Stimulated activated memory B cell treated with anti-CD40 and anti-IgM and Interleukin-4, amounts not matched to agents 10 μg/mL and 1 μg/mL and 100 μg/mL, for 72 hours (primary cell): Measurements from ENCODE around the gene ADIRF.
"Not testable (repeated sequence)": the region's sequence is repeated elsewhere in the genome, so short reads cannot be mapped to it uniquely, and the experiment has no call there.

Experiments
- ATAC-seq: fragments of 150-1000 bp; cut with Tn5 transposase; 2 replicates; pipeline ENCODE4 v1.10.0; 2021
- H3K27ac Mint-ChIP-seq: one replicate; pipeline ENCODE4 v1.8.0; 2022; ENCODE audit warnings: mild to moderate bottlenecking, mixed read lengths
- H3K27me3 Mint-ChIP-seq: one replicate; pipeline ENCODE4 v1.8.0; 2022; ENCODE audit warnings: mixed read lengths
- H3K36me3 Mint-ChIP-seq: one replicate; pipeline ENCODE4 v1.8.0; 2022; ENCODE audit warnings: mixed read lengths
- H3K4me1 Mint-ChIP-seq: one replicate; pipeline ENCODE4 v1.8.0; 2022; ENCODE audit warnings: mixed read lengths
- H3K4me3 Mint-ChIP-seq: one replicate; pipeline ENCODE4 v1.8.0; 2022; ENCODE audit warnings: mild to moderate bottlenecking, moderate library complexity, mixed read lengths
- H3K9me3 Mint-ChIP-seq: one replicate; pipeline ENCODE4 v1.8.0; 2022; ENCODE audit warnings: mixed read lengths

Gene ADIRF

DNA sequence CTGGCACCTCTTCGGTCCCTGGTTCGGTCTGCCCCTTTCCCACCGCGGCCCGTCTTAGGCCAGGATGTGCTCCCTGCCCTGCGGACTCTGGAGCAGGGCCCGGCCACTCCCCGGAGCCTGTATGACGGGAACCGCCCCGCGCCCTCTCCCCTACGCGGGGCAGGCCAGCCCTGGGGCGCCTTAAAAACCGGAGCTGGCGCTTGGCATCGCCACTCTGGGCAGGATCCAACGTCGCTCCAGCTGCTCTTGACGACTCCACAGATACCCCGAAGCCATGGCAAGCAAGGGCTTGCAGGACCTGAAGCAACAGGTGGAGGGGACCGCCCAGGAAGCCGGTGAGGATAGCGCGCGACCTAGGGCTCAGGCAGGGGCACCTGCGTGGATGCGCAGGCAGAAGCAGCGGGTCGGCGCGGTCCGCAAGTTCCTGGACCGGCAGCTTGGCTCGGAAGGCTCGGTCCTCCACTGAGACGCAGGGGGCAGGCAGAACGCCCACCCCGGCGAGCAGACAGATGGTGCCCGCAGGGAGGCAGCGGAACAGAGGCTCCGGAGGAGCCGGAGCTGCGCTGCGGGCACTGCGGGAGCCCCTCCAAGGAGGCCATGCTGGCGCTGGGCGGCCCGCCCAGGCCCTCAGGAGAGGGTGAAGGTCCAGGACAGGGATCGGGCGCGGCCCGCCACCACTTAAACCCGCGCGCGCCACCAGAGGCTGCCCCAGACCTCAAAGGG lies at the start of gene ADIRF:
Gene ADIRF, plus strand, starts transcription at position 212 of the 723 bp plus-strand sequence. Its CDS starts 63 bp downstream, at position 275.
- H3K27ac Mint-ChIP-seq, result no peak within 1 kb of the TSS

DNA sequence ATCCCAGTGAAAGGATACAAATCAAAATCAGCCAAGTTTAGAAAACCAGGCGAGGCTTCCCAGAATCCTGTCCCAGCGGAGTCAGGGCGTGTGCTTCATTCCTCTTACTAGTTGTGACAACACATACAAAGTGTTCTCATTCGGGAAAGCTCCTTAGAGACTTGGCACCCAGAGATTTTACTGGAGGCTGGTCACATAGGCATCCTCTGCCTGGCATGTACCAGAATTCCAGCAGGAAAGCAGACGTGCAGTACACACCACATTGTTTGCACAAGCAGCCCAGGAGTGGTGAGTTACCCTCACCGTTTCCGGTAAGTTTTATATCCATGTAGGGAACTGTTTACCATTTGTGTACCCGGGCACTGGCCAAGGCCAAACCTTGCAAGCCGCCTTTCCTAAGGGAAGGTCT lies 45.7 kb upstream of the ADIRF start:
- H3K4me1 Mint-ChIP-seq, result no peaks in the 10 kb centered on the region
- no peaks in the 10 kb centered on the region for H3K9me3 Mint-ChIP-seq

More for the DNA sequence above, at the start of gene ADIRF:
- Mint-ChIP-seq H3K27me3 (no peaks in the 10 kb centered on the region), H3K4me3 (peak within 1 kb of the TSS; percentile 15), H3K4me1 (peaks cover 40% of the 10 kb centered on the region), H3K36me3 (no peaks in the 10 kb centered on the region), H3K9me3 (no peaks in the 10 kb centered on the region)
- ATAC-seq, result no peak

DNA sequence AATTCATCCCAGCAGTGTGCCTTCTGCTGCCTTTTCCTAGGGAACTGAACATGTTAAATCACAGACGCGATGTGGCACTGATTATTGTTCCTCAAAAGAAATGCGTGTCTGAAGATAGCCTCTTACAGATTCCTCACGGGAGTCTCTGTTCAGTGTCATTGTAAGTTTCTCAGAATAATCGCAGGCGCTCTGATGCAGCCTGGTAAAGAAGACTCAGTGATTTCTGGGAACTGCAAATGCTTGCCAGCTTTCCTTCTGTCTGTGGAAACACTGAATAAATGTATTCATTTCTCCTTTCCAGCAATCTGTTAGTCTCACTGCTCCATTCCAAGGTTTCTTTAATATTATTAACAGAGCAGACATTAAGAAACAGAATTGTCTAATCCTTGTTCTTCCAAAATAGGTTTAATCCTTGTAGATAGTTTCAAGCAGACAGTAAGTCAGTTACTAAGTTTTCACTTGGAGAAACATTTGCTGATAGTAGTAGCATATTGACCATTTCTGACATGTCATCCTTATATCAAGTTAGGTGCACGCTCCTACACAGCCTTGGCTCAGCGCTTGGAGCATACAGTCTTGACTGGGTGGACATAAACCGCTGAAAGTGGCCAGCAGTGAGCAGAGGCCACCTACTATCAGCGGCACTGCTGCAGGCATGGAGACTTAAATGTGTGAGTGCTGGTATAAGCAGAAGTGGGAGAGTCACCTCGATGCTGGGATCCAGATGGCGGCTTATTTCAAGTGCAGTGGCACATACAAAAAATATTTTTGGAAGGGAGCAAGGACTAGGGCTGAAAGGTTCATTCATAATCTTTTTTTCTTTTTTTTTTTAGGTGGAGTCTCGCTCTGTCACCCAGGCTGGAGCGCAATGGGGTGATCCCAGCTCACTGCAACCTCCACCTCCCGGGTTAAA lies 38.6 kb upstream of the ADIRF start:
- Mint-ChIP-seq H3K27me3 (no peaks in the 10 kb centered on the region), H3K4me1 (no peaks in the 10 kb centered on the region), H3K4me3 (no peak overlapping the region), H3K9me3 (no peaks in the 10 kb centered on the region), H3K27ac (no peak overlapping the region), H3K36me3 (peaks cover 10% of the 10 kb centered on the region)
- ATAC-seq, result no peak

More for the DNA sequence above, 45.7 kb upstream of the ADIRF start:
- no peak for ATAC-seq
- Mint-ChIP-seq H3K36me3 (peaks cover 31% of the 10 kb centered on the region), H3K27me3 (no peaks in the 10 kb centered on the region), H3K4me3 (no peak overlapping the region), H3K27ac (no peak overlapping the region)

DNA sequence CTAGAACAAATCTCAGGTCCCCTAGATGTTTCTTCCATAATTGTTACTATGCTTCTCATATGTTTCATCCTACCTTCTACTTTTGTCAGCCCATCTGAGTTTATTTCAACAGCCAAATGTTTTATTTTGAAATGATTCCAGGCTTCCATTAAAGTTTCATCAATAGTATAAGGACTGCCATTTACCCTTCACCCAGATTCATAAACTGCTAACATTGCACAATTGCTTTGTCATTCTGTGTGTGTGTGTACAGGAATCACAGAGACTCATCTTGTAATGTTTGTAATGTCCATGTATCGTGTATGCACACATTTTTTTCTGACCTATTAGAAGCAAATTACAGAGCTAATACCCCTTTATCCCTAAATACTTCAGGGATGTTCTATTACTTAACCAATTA lies 36.4 kb upstream of the ADIRF start:
- no peak overlapping the region for H3K4me3 Mint-ChIP-seq
- H3K27ac Mint-ChIP-seq, result no peak overlapping the region
- no peaks in the 10 kb centered on the region for H3K27me3 Mint-ChIP-seq
- H3K4me1 Mint-ChIP-seq, result peaks cover 7% of the 10 kb centered on the region
- ATAC-seq, result no peak
- H3K36me3 Mint-ChIP-seq, result peaks cover 10% of the 10 kb centered on the region
- H3K9me3 Mint-ChIP-seq, result no peaks in the 10 kb centered on the region

DNA sequence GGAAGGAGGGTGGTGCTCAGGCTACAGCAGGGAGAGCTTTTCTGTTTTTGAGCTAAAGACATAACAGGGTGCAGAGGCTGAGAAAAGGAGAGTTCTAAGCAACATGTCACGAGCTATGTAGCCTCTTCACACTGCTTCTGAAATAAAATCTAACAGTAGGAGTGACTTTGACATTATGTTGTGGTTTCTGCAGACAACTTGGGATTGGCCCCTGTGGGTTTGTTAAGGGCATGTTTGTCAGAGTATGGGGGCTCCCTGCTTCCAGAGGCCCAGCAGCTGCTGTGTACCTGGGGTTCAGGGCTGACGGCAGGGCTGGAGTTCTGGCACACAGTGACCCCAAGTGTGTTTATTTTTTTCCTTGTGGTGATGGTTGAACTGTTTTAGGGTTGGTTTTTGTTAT lies 35.6 kb upstream of the ADIRF start:
- Mint-ChIP-seq H3K9me3 (no peaks in the 10 kb centered on the region), H3K4me1 (peaks cover 7% of the 10 kb centered on the region), H3K27me3 (no peaks in the 10 kb centered on the region), H3K27ac (no peak overlapping the region), H3K36me3 (peaks cover 10% of the 10 kb centered on the region), H3K4me3 (no peak overlapping the region)
- ATAC-seq, result no peak

DNA sequence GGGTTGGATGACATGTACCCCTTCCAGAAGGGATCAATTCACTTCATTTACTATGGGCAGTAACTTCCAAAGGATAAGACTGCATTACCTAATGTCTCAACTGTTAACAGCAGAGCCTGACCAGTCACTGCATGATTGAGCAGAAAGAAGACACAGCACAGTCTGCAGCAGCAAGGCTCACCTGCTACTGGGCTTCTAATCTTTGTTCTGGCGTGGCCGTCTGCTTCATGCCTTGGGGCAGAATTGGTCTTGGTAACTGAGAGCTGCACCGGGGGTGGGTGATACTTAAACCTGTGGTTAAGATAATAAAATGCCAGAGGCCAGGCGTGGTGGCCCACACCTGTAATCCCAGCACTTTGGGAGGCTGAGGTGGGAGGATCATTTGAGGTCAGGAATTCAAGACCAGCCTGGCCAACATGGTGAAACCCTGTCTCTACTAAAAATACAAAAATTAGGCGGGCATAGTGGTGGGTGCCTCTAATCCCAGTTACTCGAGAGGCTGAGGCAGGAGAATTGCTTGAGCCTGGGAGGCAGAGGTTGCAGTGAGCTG lies 34.0 kb upstream of the ADIRF start:
- H3K9me3 Mint-ChIP-seq, H3K4me3 Mint-ChIP-seq: not testable (repeated sequence)

DNA sequence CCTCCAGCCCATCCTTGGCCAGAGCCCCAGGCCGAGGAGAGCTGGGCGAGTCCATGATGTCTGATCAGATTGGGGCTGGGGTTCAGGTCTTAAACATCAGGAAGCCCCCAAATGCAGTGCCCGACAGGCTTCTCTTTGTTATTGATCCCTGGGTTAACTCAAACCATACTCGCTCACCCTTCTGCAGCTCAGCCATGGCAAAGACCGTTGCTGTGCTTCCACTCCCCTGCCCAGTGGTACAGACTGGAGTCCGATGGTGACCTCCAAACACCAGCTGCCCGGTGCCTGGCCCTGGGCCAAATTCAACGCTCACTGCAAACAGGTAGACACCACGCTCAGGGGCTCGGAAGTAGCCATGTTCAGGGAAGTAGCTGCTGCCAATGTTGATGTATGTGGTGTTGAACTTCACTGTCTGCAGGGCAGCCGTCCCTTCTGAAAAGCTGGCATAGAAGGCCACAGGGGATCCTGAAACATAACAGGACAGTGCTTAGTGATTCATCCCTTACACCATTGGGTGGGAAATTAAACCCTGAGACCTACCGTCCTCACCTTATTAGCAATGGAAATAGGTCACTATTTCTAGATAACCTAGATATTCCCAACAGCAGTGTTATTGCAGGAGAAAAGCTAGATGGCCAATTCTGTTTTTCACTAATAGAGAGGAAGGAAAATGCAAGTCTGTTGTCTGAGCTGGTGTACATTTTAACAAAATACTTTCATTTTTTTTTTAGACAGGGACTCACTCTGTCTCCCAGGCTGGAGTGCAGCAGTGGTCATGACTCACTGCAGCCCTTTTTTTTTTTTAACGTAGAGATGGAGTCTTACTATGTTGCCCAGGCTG lies 31.4 kb upstream of the ADIRF start:
- Mint-ChIP-seq H3K27me3 (no peaks in the 10 kb centered on the region), H3K9me3 (no peaks in the 10 kb centered on the region), H3K4me1 (peaks cover 7% of the 10 kb centered on the region), H3K4me3 (no peak overlapping the region), H3K27ac (no peak overlapping the region), H3K36me3 (no peaks in the 10 kb centered on the region)
- ATAC-seq, result no peak

More for the DNA sequence above, 34.0 kb upstream of the ADIRF start:
- not testable (repeated sequence) for H3K4me1 Mint-ChIP-seq, H3K27me3 Mint-ChIP-seq, H3K36me3 Mint-ChIP-seq, H3K27ac Mint-ChIP-seq, ATAC-seq

DNA sequence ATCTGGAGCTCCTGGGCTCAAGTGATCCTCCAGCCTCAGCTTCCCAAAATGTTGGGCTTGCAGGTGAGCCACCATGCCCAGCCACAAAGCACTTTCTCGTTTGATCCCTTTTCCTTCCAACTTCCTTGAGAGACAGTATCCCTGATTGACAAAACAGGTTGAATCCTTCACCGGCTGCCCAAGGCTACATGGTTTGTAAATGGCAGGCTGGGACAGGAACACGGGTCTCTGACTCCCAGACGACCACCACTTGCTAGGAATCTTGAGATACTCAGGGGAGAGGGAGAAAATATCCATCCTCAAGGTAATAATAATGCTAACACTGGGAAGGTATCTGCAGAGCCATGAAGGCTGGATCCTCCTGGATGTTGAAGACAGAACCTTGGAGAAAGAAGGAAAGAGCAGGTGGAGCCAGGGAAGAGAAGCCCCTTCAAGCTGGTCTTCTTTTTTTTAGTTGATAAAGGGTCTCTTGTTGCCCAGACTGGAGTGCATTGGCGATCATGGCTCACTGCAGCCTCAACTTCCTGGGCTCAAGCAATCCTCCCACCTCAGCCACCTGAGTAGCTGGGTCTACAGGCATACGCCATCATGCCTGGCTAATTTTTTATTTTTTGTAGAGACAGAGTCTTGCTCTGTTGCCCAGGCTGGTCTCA lies 30.7 kb upstream of the ADIRF start:
- H3K9me3 Mint-ChIP-seq, result no peaks in the 10 kb centered on the region
- H3K27ac Mint-ChIP-seq, result no peak overlapping the region
- no peaks in the 10 kb centered on the region for H3K27me3 Mint-ChIP-seq
- H3K4me1 Mint-ChIP-seq, result peaks cover 7% of the 10 kb centered on the region
- no peaks in the 10 kb centered on the region for H3K36me3 Mint-ChIP-seq
- ATAC-seq, result no peak
- H3K4me3 Mint-ChIP-seq, result no peak overlapping the region

DNA sequence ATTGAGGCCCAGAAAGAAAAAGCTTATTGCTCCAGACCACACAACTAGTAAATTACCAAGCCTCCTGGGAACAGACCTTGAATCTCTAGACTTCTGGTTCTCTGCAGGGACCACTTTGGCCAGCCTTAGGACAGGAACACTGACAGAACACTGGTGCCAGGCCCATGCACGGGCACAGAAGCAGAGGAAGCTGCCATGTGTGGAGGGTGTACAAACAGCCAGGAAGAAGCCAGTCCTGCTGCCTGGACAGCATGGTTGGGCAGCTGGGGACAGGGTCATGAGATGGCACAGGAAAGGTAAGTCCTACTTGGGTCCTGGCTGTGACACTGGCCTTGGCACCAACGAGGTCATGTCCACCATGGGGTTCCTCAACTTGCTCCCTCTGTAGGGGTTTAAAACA lies 30.0 kb upstream of the ADIRF start:
- no peaks in the 10 kb centered on the region for H3K36me3 Mint-ChIP-seq
- H3K9me3 Mint-ChIP-seq, result no peaks in the 10 kb centered on the region
- H3K4me1 Mint-ChIP-seq, result peaks cover 7% of the 10 kb centered on the region
- H3K4me3 Mint-ChIP-seq, result no peak overlapping the region
- no peaks in the 10 kb centered on the region for H3K27me3 Mint-ChIP-seq
- ATAC-seq, result no peak
- no peak overlapping the region for H3K27ac Mint-ChIP-seq

DNA sequence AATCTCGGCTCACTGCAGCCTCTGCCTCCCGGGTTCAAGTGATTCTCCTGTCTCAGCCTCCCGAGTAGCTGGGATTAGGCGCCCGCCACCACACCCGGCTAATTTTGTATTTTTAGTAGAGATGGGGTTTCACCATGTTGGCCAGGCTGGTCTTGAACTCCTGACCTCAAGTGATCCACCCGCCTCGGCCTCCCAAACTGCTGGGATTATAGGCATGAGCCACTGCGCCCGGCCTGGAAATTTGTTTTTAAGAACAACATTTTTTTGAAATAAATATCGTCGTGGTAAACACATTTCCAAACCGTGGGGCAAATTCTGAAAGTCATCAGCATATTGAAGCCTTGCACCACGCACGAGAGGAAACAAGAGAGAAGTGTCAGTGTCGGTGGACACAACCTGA lies 28.2 kb upstream of the ADIRF start:
- not testable (repeated sequence) for H3K36me3 Mint-ChIP-seq, H3K4me3 Mint-ChIP-seq

DNA sequence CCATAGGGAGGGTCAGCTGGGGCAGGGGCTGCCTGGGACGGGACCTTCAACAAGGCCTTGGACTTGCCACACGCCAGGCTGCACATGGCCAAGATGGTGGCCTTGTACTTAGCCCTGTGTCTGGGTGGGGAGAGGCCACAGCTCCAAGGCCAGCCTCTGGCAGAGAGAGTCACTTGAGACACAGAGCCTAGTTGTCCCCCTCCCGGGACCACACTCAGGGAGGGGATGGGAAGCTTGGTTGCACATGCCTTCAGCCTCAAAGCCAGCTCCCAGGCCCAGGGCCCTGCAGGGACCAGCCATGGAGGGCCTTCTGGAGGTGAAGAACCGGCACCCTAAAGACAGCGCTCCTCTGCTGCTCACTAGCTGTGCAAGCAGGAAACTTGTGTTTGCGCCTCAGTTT lies 27.6 kb upstream of the ADIRF start:
- peaks cover 7% of the 10 kb centered on the region for H3K4me1 Mint-ChIP-seq
- H3K36me3 Mint-ChIP-seq, result no peaks in the 10 kb centered on the region
- H3K27ac Mint-ChIP-seq, result no peak overlapping the region
- no peak for ATAC-seq
- H3K27me3 Mint-ChIP-seq, result no peaks in the 10 kb centered on the region
- no peaks in the 10 kb centered on the region for H3K9me3 Mint-ChIP-seq
- H3K4me3 Mint-ChIP-seq, result no peak overlapping the region

More for the DNA sequence above, 28.2 kb upstream of the ADIRF start:
- not testable (repeated sequence) for H3K27me3 Mint-ChIP-seq, ATAC-seq, H3K4me1 Mint-ChIP-seq, H3K9me3 Mint-ChIP-seq
- peak overlapping the region; percentile 44 for H3K27ac Mint-ChIP-seq

DNA sequence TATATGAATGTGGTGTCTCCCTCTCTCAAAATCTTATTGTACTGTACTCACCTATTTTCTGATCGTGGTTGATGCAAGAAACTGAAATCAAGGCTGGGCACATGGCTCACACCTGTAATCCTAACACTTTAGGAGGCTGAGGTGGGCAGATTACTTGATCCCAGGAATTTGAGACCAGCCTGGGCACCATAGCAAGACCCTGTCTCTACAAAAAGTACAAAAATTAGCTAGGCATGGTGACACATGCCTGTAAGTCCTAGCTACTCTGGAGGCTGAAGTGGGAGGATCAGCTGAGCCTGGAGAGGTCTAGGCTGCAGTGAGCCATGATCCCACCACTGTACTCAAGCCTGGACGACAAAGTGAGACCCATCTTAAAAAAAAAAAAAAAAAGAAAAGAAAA lies 26.9 kb upstream of the ADIRF start:
- peaks cover under 1% of the 10 kb centered on the region for H3K4me1 Mint-ChIP-seq
- no peak overlapping the region for H3K27ac Mint-ChIP-seq
- peaks cover 3% of the 10 kb centered on the region for H3K27me3 Mint-ChIP-seq
- ATAC-seq, result no peak
- H3K9me3 Mint-ChIP-seq, result no peaks in the 10 kb centered on the region
- no peak overlapping the region for H3K4me3 Mint-ChIP-seq
- no peaks in the 10 kb centered on the region for H3K36me3 Mint-ChIP-seq

DNA sequence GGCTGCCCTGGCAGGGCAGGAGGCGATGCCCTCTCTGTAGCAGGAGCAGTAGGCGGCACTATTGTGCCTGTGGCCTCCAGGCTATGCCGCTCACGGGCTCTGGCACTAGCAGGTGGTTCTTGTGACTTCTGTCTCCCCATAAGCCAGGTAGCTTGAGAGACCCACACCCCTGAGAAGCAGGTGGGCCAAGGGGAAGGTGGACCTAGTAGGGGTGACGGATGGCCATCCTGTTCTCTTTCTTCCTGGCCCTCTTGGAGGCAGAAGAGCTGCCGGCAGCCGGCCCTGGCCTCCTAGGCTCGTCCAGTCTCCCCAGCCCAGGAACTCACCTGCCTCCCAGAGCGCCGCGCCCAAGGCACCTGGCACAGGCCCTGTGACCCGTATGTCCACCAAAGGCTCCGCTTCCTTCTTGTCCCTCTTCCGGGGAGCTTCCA lies 26.3 kb upstream of the ADIRF start:
- Mint-ChIP-seq H3K4me1 (no peaks in the 10 kb centered on the region), H3K4me3 (no peak overlapping the region), H3K9me3 (no peaks in the 10 kb centered on the region), H3K27ac (no peak overlapping the region), H3K27me3 (peaks cover 9% of the 10 kb centered on the region), H3K36me3 (no peaks in the 10 kb centered on the region)
- no peak for ATAC-seq

DNA sequence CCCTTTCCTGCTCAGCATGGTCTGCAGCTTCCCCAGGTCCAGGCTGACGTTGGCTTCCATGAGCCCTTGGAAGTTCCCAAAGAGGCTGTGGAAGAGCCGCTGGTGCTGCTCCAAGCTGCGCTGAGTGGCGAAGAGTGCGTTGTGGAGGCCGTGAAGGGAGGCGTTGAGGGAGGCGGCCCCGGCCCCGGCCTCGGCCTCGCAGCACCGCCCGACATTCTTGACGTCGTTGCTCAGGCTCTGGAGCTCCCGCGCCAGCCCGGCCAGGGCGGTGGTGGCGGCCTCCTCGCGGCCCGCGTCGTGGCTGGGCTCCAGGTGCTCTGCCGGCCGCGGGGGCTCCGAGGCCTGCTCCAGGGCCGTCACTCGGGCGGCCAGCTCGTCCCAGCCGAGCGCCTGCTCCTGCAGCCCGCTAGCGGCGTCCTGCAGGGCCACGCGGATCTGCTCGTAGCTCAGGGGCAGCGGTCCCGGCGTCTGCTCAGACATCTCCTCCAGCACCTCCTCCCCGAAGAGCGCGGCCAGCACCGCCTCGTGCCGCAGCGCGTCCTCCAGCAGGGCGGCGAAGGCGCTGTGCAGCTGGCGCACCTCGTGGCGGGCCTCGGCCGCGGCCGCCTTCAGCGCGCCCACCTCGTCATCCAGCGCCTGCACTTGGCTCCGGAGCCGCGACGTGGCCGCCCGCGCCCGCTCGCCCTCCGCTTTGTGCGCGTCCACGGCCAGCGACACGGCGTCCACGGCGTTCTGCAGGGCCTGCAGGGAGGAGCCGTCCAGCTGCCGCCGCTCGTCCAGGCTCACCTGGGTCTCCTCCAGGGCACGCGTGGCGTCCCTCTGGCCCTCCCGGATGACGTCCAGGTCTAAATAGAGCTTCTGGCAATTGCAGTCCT lies 25.6 kb upstream of the ADIRF start:
- no peak for ATAC-seq
- Mint-ChIP-seq H3K4me1 (no peaks in the 10 kb centered on the region), H3K4me3 (no peak overlapping the region), H3K9me3 (no peaks in the 10 kb centered on the region), H3K27me3 (peaks cover 12% of the 10 kb centered on the region), H3K27ac (no peak overlapping the region), H3K36me3 (no peaks in the 10 kb centered on the region)
